Upper lobe of left lung (tissue), 6 donors: ENCODE data around the gene POC5. TPM values are rescaled to one million over a fixed set of nuclear protein-coding genes. Genes with fewer than 3 reads are reported as not detected.

ENCODE experiments used
- ATAC-seq, 2 donors: fragments of 200-7000 bp; cut with Tn5 transposase; one replicate each; pipeline ENCODE4 v1.9.1; 2022; ENCODE audit warnings: mild to moderate bottlenecking in 2 of 2, moderate library complexity in 2 of 2; ENCODE audit not compliant: low FRiP score in 2 of 2
- DNase-seq, 2 donors: peaks; one replicate each; pipeline ENCODE4 v3.0.0-alpha.2; 2019 to 2020
- H3K27ac ChIP-seq, 4 donors: fragments of 200-600 bp; sonication (generic); one replicate each; pipeline ENCODE4 v1.5.1; 2016 to 2019
- H3K27me3 ChIP-seq, 4 donors: fragments of 200-600 bp; sonication (generic); one replicate each; pipeline ENCODE4 v1.5.1; 2017 to 2019
- H3K36me3 ChIP-seq, 4 donors: fragments of 200-600 bp; sonication (generic); one replicate each; pipeline ENCODE4 v1.5.1; 2016 to 2019
- H3K4me1 ChIP-seq, 4 donors: fragments of 200-600 bp; sonication (generic); one replicate each; pipeline ENCODE4 v1.5.1; 2018 to 2019
- H3K4me3 ChIP-seq, 4 donors: fragments of 200-600 bp; sonication (generic); one replicate each; pipeline ENCODE4 v1.5.1; 2017 to 2019; ENCODE audit warnings: mild to moderate bottlenecking in 2 of 4, moderate library complexity in 1 of 4
- H3K9me3 ChIP-seq, 4 donors: fragments of 200-600 bp; sonication (generic); one replicate each; pipeline ENCODE4 v1.5.1; 2018 to 2019
- CTCF ChIP-seq, 6 experiments: fragments of 450-650 bp in 4 of 6; fragments of 200-600 bp in 2 of 6; sonication (generic) in 2 of 6; IDR thresholded peaks; one replicate each; pipeline ENCODE4 v1.5.1; 2016 to 2019; ENCODE audit warnings: antibody characterized with exemption in 6 of 6
- EP300 ChIP-seq, 4 donors: sonication (generic); formaldehyde crosslinking; IDR thresholded peaks; one replicate each; pipeline ENCODE4 v1.5.1; 2017; ENCODE audit warnings: antibody characterized with exemption in 4 of 4, control low read depth in 2 of 4
- POLR2A ChIP-seq, 4 donors: fragments of 450-650 bp; IDR thresholded peaks; one replicate each; pipeline ENCODE4 v1.5.1; 2016 to 2017; ENCODE audit warnings: antibody characterized with exemption in 4 of 4, mild to moderate bottlenecking in 2 of 4
- POLR2AphosphoS5 ChIP-seq, 2 donors: sonication (generic); formaldehyde crosslinking; IDR thresholded peaks; one replicate each; pipeline ENCODE4 v1.5.1; 2017; ENCODE audit warnings: antibody characterized with exemption in 2 of 2
- WGBS, 2 donors: methylation state at CpG; one replicate each; pipeline ENCODE4 v1.1.5; 2017 to 2018; 5-methylcytosine and 5-hydroxymethylcytosine counted together
- total RNA-seq, 6 donors: library from RNA; depleted of rRNA in 4 of 6; stranded (reverse); fragments of >200 nt in 4 of 6; gene quantifications; one replicate each; pipeline versions ENCODE4 v1.1.0 to v1.2.1, GENCODE V29; 2016 to 2021
- donor health status: DM: no; HTN: no; CAD: no; lungs with moderate emphysema.
- donor health status: DM: no; HTN: yes; CAD: no; lungs with severe emphysema.

Gene POC5
- total RNA-seq, 6 donors from 2014 or later: 8.9 to 46.2 (median 12.2) TPM

- 92 to 100% methylated on average over 1 of the region's 1 CpG for WGBS, 2 donors
These were observed 22.5 kb downstream of the POC5 start for GRCh38 chr5:75694781-75695180.

GRCh38 chr5:75690669-75691068 lies 26.6 kb downstream of the POC5 start:
- no peak overlapping the region for H3K4me3 ChIP-seq
- H3K36me3 ChIP-seq: peaks cover 0 to 67% (median 7%) of the 10 kb centered on the region in 4 donors
- 77 to 100% methylated on average over 1 of the region's 1 CpG for WGBS, 2 donors
- H3K9me3 ChIP-seq: no peaks in the 10 kb centered on the region
- TF ChIP-seq POLR2AphosphoS5 (IDR thresholded peaks at IDR 0.05) (no peak), CTCF (IDR thresholded peaks at IDR 0.05) (no peak), EP300 (IDR thresholded peaks at IDR 0.05) (no peak), POLR2A (IDR thresholded peaks at IDR 0.05) (no peak)
- H3K4me1 ChIP-seq: no peaks in the 10 kb centered on the region
- no peak for DNase-seq
- no peak for ATAC-seq
- no peak overlapping the region for H3K27ac ChIP-seq
- H3K27me3 ChIP-seq: no peaks in the 10 kb centered on the region

More at GRCh38 chr5:75694781-75695180, 22.5 kb downstream of the POC5 start:
- no peak overlapping the region for H3K27ac ChIP-seq
- no peak for TF ChIP-seq POLR2AphosphoS5 (IDR thresholded peaks at IDR 0.05)
- TF ChIP-seq EP300 (IDR thresholded peaks at IDR 0.05): no peak
- TF ChIP-seq POLR2A (IDR thresholded peaks at IDR 0.05): no peak
- no peak for TF ChIP-seq CTCF (IDR thresholded peaks at IDR 0.05)
- no peaks in the 10 kb centered on the region for H3K27me3 ChIP-seq
- H3K4me1 ChIP-seq: no peaks in the 10 kb centered on the region
- DNase-seq (no peak), ATAC-seq (no peak)
- no peak overlapping the region for H3K4me3 ChIP-seq
- H3K9me3 ChIP-seq: no peaks in the 10 kb centered on the region
- peaks cover 0 to 33% (median 6%) of the 10 kb centered on the region in 4 donors for H3K36me3 ChIP-seq

- H3K4me1 ChIP-seq: no peaks in the 10 kb centered on the region
- TF ChIP-seq POLR2A (IDR thresholded peaks at IDR 0.05) (no peak), CTCF (IDR thresholded peaks at IDR 0.05) (no peak), POLR2AphosphoS5 (IDR thresholded peaks at IDR 0.05) (no peak), EP300 (IDR thresholded peaks at IDR 0.05) (no peak)
- no peaks in the 10 kb centered on the region for H3K9me3 ChIP-seq
- H3K4me3 ChIP-seq: no peak overlapping the region
- H3K27ac ChIP-seq: no peak overlapping the region
- no peak for ATAC-seq
- DNase-seq: no peak
- H3K27me3 ChIP-seq: no peaks in the 10 kb centered on the region
- peaks cover 0 to 72% (median 10%) of the 10 kb centered on the region in 4 donors for H3K36me3 ChIP-seq
These were observed 30.8 kb downstream of the POC5 start for GRCh38 chr5:75686480-75686879.

- no peaks in the 10 kb centered on the region for H3K27me3 ChIP-seq
- WGBS, 2 donors: 98% methylated on average over 11 of the region's 11 CpGs
- peaks cover 0 to 64% (median 10%) of the 10 kb centered on the region in 4 donors for H3K36me3 ChIP-seq
- no peak for ATAC-seq
- no peak overlapping the region for H3K27ac ChIP-seq
- peak in 1 of 2 donors; percentile 58 for DNase-seq
- no peak overlapping the region for H3K4me3 ChIP-seq
- H3K9me3 ChIP-seq: no peaks in the 10 kb centered on the region
- H3K4me1 ChIP-seq: peaks cover 0 to 3% (median 0%) of the 10 kb centered on the region in 4 donors
- TF ChIP-seq CTCF (IDR thresholded peaks at IDR 0.05): no peak
- no peak for TF ChIP-seq EP300 (IDR thresholded peaks at IDR 0.05)
- TF ChIP-seq POLR2AphosphoS5 (IDR thresholded peaks at IDR 0.05): no peak
- TF ChIP-seq POLR2A (IDR thresholded peaks at IDR 0.05): no peak
These were observed 32.1 kb downstream of the POC5 start for GRCh38 chr5:75685141-75685540.

- DNase-seq (no peak), ATAC-seq (peak in 1 of 2 donors; percentile 54)
- 38 to 61% methylated on average over 2 of the region's 2 CpGs for WGBS, 2 donors
- Histone ChIP-seq H3K9me3 (no peaks in the 10 kb centered on the region), H3K36me3 (peaks cover 0 to 31% (median 9%) of the 10 kb centered on the region in 4 donors), H3K27ac (no peak overlapping the region), H3K4me3 (no peak overlapping the region), H3K4me1 (peaks cover 0 to 3% (median 0%) of the 10 kb centered on the region in 4 donors), H3K27me3 (no peaks in the 10 kb centered on the region)
- TF ChIP-seq POLR2A (IDR thresholded peaks at IDR 0.05) (no peak), CTCF (IDR thresholded peaks at IDR 0.05) (peak; percentile 45 to 77 (median 64)), POLR2AphosphoS5 (IDR thresholded peaks at IDR 0.05) (no peak), EP300 (IDR thresholded peaks at IDR 0.05) (no peak)
These were observed 36.0 kb downstream of the POC5 start for GRCh38 chr5:75681125-75681830.
